IPS-NIHi7 (cell line): Measurements from ENCODE around the gene HERC2.

Experiments
- DNase-seq: peaks from one replicate; pipeline ENCODE4 v3.0.0; 2012; ENCODE audit warnings: mixed read lengths; ENCODE audit errors: extremely low spot score

HERC2 gene

GRCh38 chr15:28114114-28114455 lies 207.9 kb downstream of the HERC2 start:
- DNase-seq = no peak

GRCh38 chr15:28113394-28114113 lies 208.4 kb downstream of the HERC2 start:
- DNase-seq = no peak

GRCh38 chr15:28112962-28113361 lies 209.0 kb downstream of the HERC2 start:
- no peak for DNase-seq

GRCh38 chr15:28112101-28112760 lies 209.7 kb downstream of the HERC2 start:
- no peak for DNase-seq

- no peak for DNase-seq
These were observed 210.4 kb downstream of the HERC2 start for GRCh38 chr15:28111543-28111942.

GRCh38 chr15:28110481-28110881 lies 211.5 kb downstream of the HERC2 start:
- no peak for DNase-seq

- no peak for DNase-seq
These were observed 212.1 kb downstream of the HERC2 start for GRCh38 chr15:28109626-28110455.

GRCh38 chr15:28107904-28108275 lies 214.1 kb downstream of the HERC2 start:
- DNase-seq = no peak

- peak; percentile 52 for DNase-seq
These were observed 214.7 kb downstream of the HERC2 start for GRCh38 chr15:28107111-28107903.

GRCh38 chr15:28106294-28107110 lies 215.5 kb downstream of the HERC2 start:
- no peak for DNase-seq

GRCh38 chr15:28105793-28106192 lies 216.2 kb downstream of the HERC2 start:
- no peak for DNase-seq

- DNase-seq = no peak
These were observed 216.7 kb downstream of the HERC2 start for GRCh38 chr15:28105224-28105791.

GRCh38 chr15:28104326-28104725 lies 217.7 kb downstream of the HERC2 start:
- no peak for DNase-seq

GRCh38 chr15:28103831-28104230 lies 218.1 kb downstream of the HERC2 start:
- no peak for DNase-seq

GRCh38 chr15:28101983-28102441 lies 220.0 kb downstream of the HERC2 start:
- no peak for DNase-seq

GRCh38 chr15:28101201-28101600 lies 220.8 kb downstream of the HERC2 start:
- DNase-seq = no peak

GRCh38 chr15:28100516-28101195 lies 221.3 kb downstream of the HERC2 start:
- DNase-seq = no peak

GRCh38 chr15:28099555-28100140 lies 222.3 kb downstream of the HERC2 start:
- no peak for DNase-seq

- DNase-seq = peak; percentile 85
These were observed 223.0 kb downstream of the HERC2 start, which contains the start of gene OCA2 for GRCh38 chr15:28098766-28099554. TSS of gene OCA2 (minus strand) at chr15:28099315. CDS start at chr15:28081874, 17,441 bp downstream.
